IMR-90 (cell line): ENCODE results near the gene CNTN4. TPM values are rescaled to one million over a fixed set of nuclear protein-coding genes. Genes with fewer than 3 reads are reported as not detected.

Experiments used
- ATAC-seq: fragments of 200-7000 bp; cut with Tn5 transposase; 2 replicates; pipeline ENCODE4 v1.9.1; 2020; ENCODE audit warnings: low read depth, mild to moderate bottlenecking, moderate library complexity
- BruUV-seq: library from RNA; stranded (reverse); fragments of 400-500 nt; replicated peaks from 2 replicates; lab custom pipeline; 2021; lab: Mats Ljungman, UMichigan
- CTCF ChIA-PET: fragments of 300-600 bp; formaldehyde crosslinking; extraction: SDS; loops from one replicate; lab custom pipeline; 2021; ENCODE audit warnings: antibody characterized with exemption; lab: Yijun Ruan, JAX
- POLR2A ChIA-PET: fragments of 300-600 bp; sonication (Branson Sonifier 250); formaldehyde crosslinking; loops from one replicate; lab custom pipeline; 2022; ENCODE audit warnings: antibody characterized with exemption; ENCODE audit not compliant: unreplicated experiment; lab: Charles Lee
- DNase-seq: peaks from one replicate; pipeline ENCODE4 v3.0.0; 2013
- H2AFZ ChIP-seq: replicated peaks from 2 replicates; pipeline ENCODE3; 2013; ENCODE audit warnings: low read length, mild to moderate bottlenecking; ENCODE audit not compliant: poor library complexity
- H2AK5ac ChIP-seq: 2 replicates; pipeline ENCODE4 v1.6.1; 2013; ENCODE audit warnings: low read depth, low read length, inconsistent platforms
- H2AK9ac ChIP-seq: replicated peaks from 2 replicates; pipeline ENCODE3; 2013; ENCODE audit warnings: mild to moderate bottlenecking, low read depth, low read length, moderate library complexity; ENCODE audit not compliant: poor library complexity
- H2BK120ac ChIP-seq: 2 replicates; pipeline ENCODE4 v1.6.1; 2013; ENCODE audit warnings: low read depth, low read length, inconsistent platforms
- H2BK15ac ChIP-seq: 3 replicates; pipeline ENCODE4 v1.6.1; 2013; ENCODE audit warnings: low read depth, low read length, inconsistent platforms
- H2BK20ac ChIP-seq: 2 replicates; pipeline ENCODE4 v1.6.1; 2013; ENCODE audit warnings: low read depth, mild to moderate bottlenecking, inconsistent platforms, low read length, moderate library complexity
- H2BK5ac ChIP-seq: 2 replicates; pipeline ENCODE4 v1.6.1; 2013; ENCODE audit warnings: mild to moderate bottlenecking, low read depth, low read length, inconsistent platforms; ENCODE audit not compliant: poor library complexity, severe bottlenecking
- H3K14ac ChIP-seq: replicated peaks from 2 replicates; pipeline ENCODE4 v1.6.1; 2013; ENCODE audit warnings: low read depth, low read length, inconsistent platforms
- H3K18ac ChIP-seq: 2 replicates; pipeline ENCODE4 v1.6.1; 2013; ENCODE audit warnings: low read depth, low read length, control low read depth
- H3K23ac ChIP-seq: 2 replicates; pipeline ENCODE4 v1.6.1; 2013; ENCODE audit warnings: low read depth, low read length, inconsistent platforms
- H3K27ac ChIP-seq: 2 replicates; pipeline ENCODE4 v1.5.1; 2013; ENCODE audit warnings: mild to moderate bottlenecking, control low read depth, low read length; ENCODE audit not compliant: insufficient read depth
- H3K27me3 ChIP-seq: 2 replicates; pipeline ENCODE4 v1.6.1; 2013; ENCODE audit warnings: low read length; ENCODE audit not compliant: control insufficient read depth, insufficient read depth
- H3K36me3 ChIP-seq: 2 replicates; pipeline ENCODE4 v1.6.1; 2013; ENCODE audit warnings: low read length, mixed read lengths; ENCODE audit not compliant: control insufficient read depth, insufficient read depth
- H3K4ac ChIP-seq: 2 replicates; pipeline ENCODE4 v1.6.1; 2013; ENCODE audit warnings: low read depth, low read length, inconsistent platforms
- H3K4me1 ChIP-seq: 2 replicates; pipeline ENCODE4 v1.6.1; 2013; ENCODE audit warnings: low read length, mixed read lengths; ENCODE audit not compliant: control insufficient read depth, insufficient read depth
- H3K4me2 ChIP-seq: 2 replicates; pipeline ENCODE4 v1.6.1; 2013; ENCODE audit warnings: low read depth, mild to moderate bottlenecking, control low read depth, low read length, moderate library complexity
- H3K4me3 ChIP-seq: 2 replicates; pipeline ENCODE4 v1.5.1; 2013; ENCODE audit warnings: low read depth, mild to moderate bottlenecking, control low read depth, low read length, moderate library complexity; ENCODE audit not compliant: insufficient read depth
- H3K56ac ChIP-seq: 2 replicates; pipeline ENCODE4 v1.6.1; 2013; ENCODE audit warnings: low read length, inconsistent platforms; ENCODE audit not compliant: insufficient read depth; ENCODE audit errors: extremely low read depth
- H3K79me1 ChIP-seq, 2 experiments: 2 replicates each; pipeline ENCODE4 v1.6.1; 2013; ENCODE audit warnings: low read length in 2 of 2, inconsistent platforms in 1 of 2, low read depth in 1 of 2
- H3K9ac ChIP-seq: 2 replicates; pipeline ENCODE4 v1.6.1; 2013; ENCODE audit warnings: low read depth, low read length, control low read depth
- H3K9me1 ChIP-seq: 2 replicates; pipeline ENCODE4 v1.6.1; 2013; ENCODE audit warnings: low read length, inconsistent platforms; ENCODE audit not compliant: insufficient read depth
- H3K9me3 ChIP-seq: 2 replicates; pipeline ENCODE4 v1.6.1; 2013; ENCODE audit warnings: low read length; ENCODE audit not compliant: control insufficient read depth, insufficient read depth
- H4K20me1 ChIP-seq: 2 replicates; pipeline ENCODE4 v1.6.1; 2013; ENCODE audit warnings: low read length, inconsistent platforms; ENCODE audit not compliant: insufficient read depth
- H4K5ac ChIP-seq: 2 replicates; pipeline ENCODE4 v1.6.1; 2013; ENCODE audit warnings: mild to moderate bottlenecking, low read depth, low read length, control low read depth
- H4K8ac ChIP-seq, 2 experiments: 2 replicates each; pipeline ENCODE4 v1.6.1; 2013; ENCODE audit warnings: low read depth in 2 of 2, low read length in 2 of 2, control low read depth in 1 of 2, inconsistent platforms in 1 of 2
- H4K91ac ChIP-seq: 2 replicates; pipeline ENCODE4 v1.6.1; 2013; ENCODE audit warnings: low read depth, low read length, inconsistent platforms; ENCODE audit not compliant: insufficient read depth
- BHLHE40 ChIP-seq: fragments of 150-350 bp; IDR thresholded peaks from 2 replicates; pipeline ENCODE4 v1.6.1; 2016; ENCODE audit warnings: mild to moderate bottlenecking, low read depth, low read length
- CEBPB ChIP-seq: IDR thresholded peaks from 2 replicates; pipeline ENCODE4 v1.6.1; 2012; ENCODE audit warnings: low read depth, low read length, improper control_type of control experiment
- CHD1 ChIP-seq: IDR thresholded peaks from 2 replicates; pipeline ENCODE4 v1.6.1; 2012; ENCODE audit warnings: low read depth, low read length, improper control_type of control experiment
- FOS ChIP-seq: fragments of 150-350 bp; IDR thresholded peaks from 2 replicates; pipeline ENCODE4 v1.6.1; 2016; ENCODE audit warnings: low read depth, low read length
- MAFK ChIP-seq: IDR thresholded peaks from 2 replicates; pipeline ENCODE4 v1.6.1; 2012; ENCODE audit warnings: low read depth, low read length, improper control_type of control experiment
- MAZ ChIP-seq: IDR thresholded peaks from 2 replicates; pipeline ENCODE4 v1.6.1; 2012; ENCODE audit warnings: low read depth, mild to moderate bottlenecking, low read length, improper control_type of control experiment, moderate library complexity, borderline replicate concordance
- MXI1 ChIP-seq: IDR thresholded peaks from 2 replicates; pipeline ENCODE4 v1.6.1; 2012; ENCODE audit warnings: low read depth, mild to moderate bottlenecking, low read length, moderate library complexity, borderline replicate concordance
- NFE2L2 ChIP-seq: fragments of 150-350 bp; IDR thresholded peaks from 2 replicates; pipeline ENCODE4 v1.6.1; 2016; ENCODE audit warnings: low read depth, mild to moderate bottlenecking, low read length
- POLR2A ChIP-seq: IDR thresholded peaks from 2 replicates; pipeline ENCODE4 v1.6.1; 2012; ENCODE audit warnings: mild to moderate bottlenecking, low read depth, low read length
- RAD21 ChIP-seq: IDR thresholded peaks from 2 replicates; pipeline ENCODE4 v1.6.1; 2012; ENCODE audit warnings: low read length, improper control_type of control experiment
- RCOR1 ChIP-seq: IDR thresholded peaks from 2 replicates; pipeline ENCODE4 v1.6.1; 2012; ENCODE audit warnings: mild to moderate bottlenecking, low read length, improper control_type of control experiment; ENCODE audit not compliant: insufficient replicate concordance
- RFX5 ChIP-seq: IDR thresholded peaks from 2 replicates; pipeline ENCODE4 v1.8.0; 2012; ENCODE audit warnings: low read depth, mild to moderate bottlenecking, low read length, moderate library complexity
- SMC3 ChIP-seq: fragments of 150-350 bp; IDR thresholded peaks from 2 replicates; pipeline ENCODE4 v1.6.1; 2016; ENCODE audit warnings: low read depth, mild to moderate bottlenecking, antibody characterized with exemption, low read length, moderate library complexity
- WGBS, 2 experiments: methylation state at CpG; one replicate each; pipeline versions ENCODE4 v1.1.5 to v1.1.7; 2013; ENCODE audit warnings: missing lambda C conversion rate in 2 of 2; ENCODE audit not compliant: insufficient read length in 1 of 2; ENCODE audit errors: extremely low coverage in 2 of 2; 5-methylcytosine and 5-hydroxymethylcytosine counted together
- dilution Hi-C: fragments of 300-500 bp; cut with HindIII; formaldehyde crosslinking; loops from one replicate; pipeline ENCODE4 v1.14.3; 2018; ENCODE audit warnings: low sequenced_read_pairs; ENCODE audit not compliant: unreplicated experiment
- in situ Hi-C: fragments of 300-500 bp; cut with MboI; formaldehyde crosslinking; loops from 3 replicates; pipeline ENCODE4 v1.14.3; 2019; ENCODE audit warnings: low sequenced_read_pairs, inconsistent platforms, mixed read lengths
- intact Hi-C: fragments of 100-400 bp; cut with micrococcal nuclease; formaldehyde crosslinking; loops from 2 replicates; pipeline ENCODE4 v1.10.0; 2022
- polyA plus RNA-seq, 3 experiments: library from polyadenylated mRNA; depleted of rRNA; stranded (reverse); fragments of >200 nt; gene quantifications; 2 replicates each; pipeline ENCODE4 v1.2.3, GENCODE V29; 2012; ENCODE audit warnings: low replicate concordance in 1 of 3
- total RNA-seq: library from RNA; depleted of rRNA; stranded (reverse); fragments of >200 nt; gene quantifications from 2 replicates; pipeline ENCODE4 v1.2.3, GENCODE V29; 2012
- TF ChIP-seq, protein P1 (sequence below): fragments of 150-350 bp; IDR thresholded peaks from 2 replicates; pipeline ENCODE4 v1.6.1; 2016; ENCODE audit warnings: low read depth, mild to moderate bottlenecking, low read length, moderate library complexity, borderline replicate concordance
- TF ChIP-seq, protein P2 (sequence below): conservative IDR thresholded peaks from 2 replicates; pipeline ENCODE4 v1.5.1; 2012; ENCODE audit warnings: mild to moderate bottlenecking, low read depth, low read length, improper control_type of control experiment
- TF ChIP-seq, protein P3 (sequence below): fragments of 150-350 bp; IDR thresholded peaks from 2 replicates; pipeline ENCODE4 v1.6.1; 2017; ENCODE audit warnings: mild to moderate bottlenecking, antibody characterized with exemption, low read length, low read depth

The CNTN4 gene
- total and polyA plus RNA-seq, 2 of the 4 experiments (the other 2 are of a cell fraction), result under 0.01 TPM; not detected in 1

DNA sequence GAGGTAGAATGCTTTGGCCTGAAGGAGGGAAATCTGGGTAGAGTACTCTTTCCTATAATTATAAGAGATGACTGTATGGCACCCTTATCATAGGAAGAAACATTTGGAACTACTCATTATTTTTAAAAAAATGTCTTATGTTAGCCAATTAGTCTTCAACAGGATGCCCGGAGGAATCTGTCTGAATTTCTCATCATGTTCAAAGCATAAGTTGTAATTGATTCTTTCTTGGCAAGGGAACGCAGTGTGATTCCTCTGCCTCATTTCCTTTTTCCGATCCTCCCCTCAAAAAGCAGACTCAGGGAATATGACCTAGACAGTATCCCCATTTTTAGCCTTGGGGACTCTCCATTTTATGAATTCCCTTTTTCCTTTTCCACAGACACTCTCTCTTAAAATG lies 846.5 kb downstream of the CNTN4 start:
- CTCF ChIA-PET, result no interaction called here
- no peak overlapping the region for H3K14ac ChIP-seq

More for the DNA sequence above, 846.5 kb downstream of the CNTN4 start:
- POLR2A ChIA-PET, result no interaction called here
- no peak for ATAC-seq
- Histone ChIP-seq H3K4ac (no peak overlapping the region), H3K79me1 (no peaks in the 10 kb centered on the region), H3K27ac (no peak overlapping the region), H3K9me1 (no peaks in the 10 kb centered on the region), H4K91ac (no peak overlapping the region), H3K9ac (no peak overlapping the region), H3K23ac (no peak overlapping the region), H2AK9ac (no peak overlapping the region), H3K9me3 (peaks cover 10% of the 10 kb centered on the region), H3K18ac (no peak overlapping the region), H2BK15ac (no peak overlapping the region), H2BK120ac (no peak overlapping the region), H3K4me3 (no peak overlapping the region), H2AFZ (no peak overlapping the region), H3K4me1 (no peaks in the 10 kb centered on the region), H4K20me1 (no peaks in the 10 kb centered on the region), H3K27me3 (no peaks in the 10 kb centered on the region), H3K4me2 (no peak overlapping the region), H4K8ac (no peak overlapping the region), H4K5ac (no peak overlapping the region), H2BK5ac (no peak overlapping the region), H3K36me3 (no peaks in the 10 kb centered on the region), H2BK20ac (no peak overlapping the region), H2AK5ac (no peak overlapping the region), H3K56ac (no peak overlapping the region)
- no TSS peak for BruUV-seq
- DNase-seq, result no peak
- in situ Hi-C loops, result no loop called here
- intact Hi-C loops, result no loop called here
- WGBS, 2 experiments, result 27% methylated on average over 2 of the region's 3 CpGs; no CpG with 5 or more reads in 1 of the 2 experiments
- TF ChIP-seq RAD21 (no peak), POLR2A (no peak), MAZ (no peak), RCOR1 (no peak), FOS (no peak), CHD1 (no peak), NFE2L2 (no peak), MXI1 (no peak), RFX5 (no peak), SMC3 (no peak), CEBPB (no peak), BHLHE40 (no peak), MAFK (no peak)
- TF ChIP-seq, protein P1, sequence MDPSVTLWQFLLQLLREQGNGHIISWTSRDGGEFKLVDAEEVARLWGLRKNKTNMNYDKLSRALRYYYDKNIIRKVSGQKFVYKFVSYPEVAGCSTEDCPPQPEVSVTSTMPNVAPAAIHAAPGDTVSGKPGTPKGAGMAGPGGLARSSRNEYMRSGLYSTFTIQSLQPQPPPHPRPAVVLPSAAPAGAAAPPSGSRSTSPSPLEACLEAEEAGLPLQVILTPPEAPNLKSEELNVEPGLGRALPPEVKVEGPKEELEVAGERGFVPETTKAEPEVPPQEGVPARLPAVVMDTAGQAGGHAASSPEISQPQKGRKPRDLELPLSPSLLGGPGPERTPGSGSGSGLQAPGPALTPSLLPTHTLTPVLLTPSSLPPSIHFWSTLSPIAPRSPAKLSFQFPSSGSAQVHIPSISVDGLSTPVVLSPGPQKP, result no peak
- TF ChIP-seq, protein P2, sequence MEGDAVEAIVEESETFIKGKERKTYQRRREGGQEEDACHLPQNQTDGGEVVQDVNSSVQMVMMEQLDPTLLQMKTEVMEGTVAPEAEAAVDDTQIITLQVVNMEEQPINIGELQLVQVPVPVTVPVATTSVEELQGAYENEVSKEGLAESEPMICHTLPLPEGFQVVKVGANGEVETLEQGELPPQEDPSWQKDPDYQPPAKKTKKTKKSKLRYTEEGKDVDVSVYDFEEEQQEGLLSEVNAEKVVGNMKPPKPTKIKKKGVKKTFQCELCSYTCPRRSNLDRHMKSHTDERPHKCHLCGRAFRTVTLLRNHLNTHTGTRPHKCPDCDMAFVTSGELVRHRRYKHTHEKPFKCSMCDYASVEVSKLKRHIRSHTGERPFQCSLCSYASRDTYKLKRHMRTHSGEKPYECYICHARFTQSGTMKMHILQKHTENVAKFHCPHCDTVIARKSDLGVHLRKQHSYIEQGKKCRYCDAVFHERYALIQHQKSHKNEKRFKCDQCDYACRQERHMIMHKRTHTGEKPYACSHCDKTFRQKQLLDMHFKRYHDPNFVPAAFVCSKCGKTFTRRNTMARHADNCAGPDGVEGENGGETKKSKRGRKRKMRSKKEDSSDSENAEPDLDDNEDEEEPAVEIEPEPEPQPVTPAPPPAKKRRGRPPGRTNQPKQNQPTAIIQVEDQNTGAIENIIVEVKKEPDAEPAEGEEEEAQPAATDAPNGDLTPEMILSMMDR, result no peak
- TF ChIP-seq, protein P3, sequence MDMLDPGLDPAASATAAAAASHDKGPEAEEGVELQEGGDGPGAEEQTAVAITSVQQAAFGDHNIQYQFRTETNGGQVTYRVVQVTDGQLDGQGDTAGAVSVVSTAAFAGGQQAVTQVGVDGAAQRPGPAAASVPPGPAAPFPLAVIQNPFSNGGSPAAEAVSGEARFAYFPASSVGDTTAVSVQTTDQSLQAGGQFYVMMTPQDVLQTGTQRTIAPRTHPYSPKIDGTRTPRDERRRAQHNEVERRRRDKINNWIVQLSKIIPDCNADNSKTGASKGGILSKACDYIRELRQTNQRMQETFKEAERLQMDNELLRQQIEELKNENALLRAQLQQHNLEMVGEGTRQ, result no peak
- dilution Hi-C loops, result no loop called here
